ENCODE data around the gene ULK3.

DNA sequence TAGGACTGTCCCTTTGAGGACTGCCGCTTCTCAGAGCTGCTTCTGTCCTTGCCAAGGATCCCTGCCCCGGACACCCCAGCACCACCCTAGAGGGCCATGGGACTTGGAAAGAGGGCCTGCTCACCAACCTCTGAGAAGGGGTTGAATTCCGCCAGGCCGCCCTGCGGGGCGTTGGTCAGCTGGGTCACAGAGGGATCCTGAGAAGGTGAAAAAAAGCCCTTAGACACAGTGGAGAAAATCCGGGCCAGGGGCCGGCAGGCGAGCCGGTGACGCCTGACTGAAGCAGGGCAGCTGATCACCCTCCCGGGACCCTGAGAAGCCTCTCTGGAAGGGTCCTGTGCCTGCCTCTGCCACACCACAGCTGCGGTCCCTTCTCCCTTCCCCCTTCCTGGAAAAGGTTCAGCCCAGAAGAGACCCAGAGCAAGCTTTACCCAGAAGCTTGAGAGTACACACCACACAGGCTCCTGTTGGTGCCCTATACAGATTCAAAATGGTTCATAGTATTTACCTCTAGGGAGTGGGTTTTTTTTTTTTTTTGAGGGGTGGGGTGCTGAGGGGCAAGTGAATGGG is 11.6 kb upstream of the ULK3 start:
- TF ChIP-seq SIN3A (IDR thresholded peaks at IDR 0.05; ENCODE audit: low read depth, low read length) (no peak), POLR2AphosphoS5 (IDR thresholded peaks at IDR 0.05; ENCODE audit: low read length) (no peak), SMC3 (IDR thresholded peaks at IDR 0.05; ENCODE audit: borderline replicate concordance, low read length) (no peak), POLR2A (IDR thresholded peaks at IDR 0.05; ENCODE audit: low read depth, low read length) (no peak), MXI1 (IDR thresholded peaks at IDR 0.05; ENCODE audit: low read depth, low read length) (no peak), EZH2 (IDR thresholded peaks at IDR 0.05; ENCODE audit: borderline replicate concordance, control insufficient read depth, low read depth, low read length) (no peak), FOXK2 (IDR thresholded peaks at IDR 0.05) (no peak), TCF12 (IDR thresholded peaks at IDR 0.05; ENCODE audit: low read depth, low read length) (no peak), CBX3 (IDR thresholded peaks at IDR 0.05; ENCODE audit: borderline replicate concordance, low read depth) (no peak), CHD4 (IDR thresholded peaks at IDR 0.05) (no peak), CREB1 (IDR thresholded peaks at IDR 0.05; ENCODE audit: low read depth) (no peak)
- TF ChIP-seq, protein P1, sequence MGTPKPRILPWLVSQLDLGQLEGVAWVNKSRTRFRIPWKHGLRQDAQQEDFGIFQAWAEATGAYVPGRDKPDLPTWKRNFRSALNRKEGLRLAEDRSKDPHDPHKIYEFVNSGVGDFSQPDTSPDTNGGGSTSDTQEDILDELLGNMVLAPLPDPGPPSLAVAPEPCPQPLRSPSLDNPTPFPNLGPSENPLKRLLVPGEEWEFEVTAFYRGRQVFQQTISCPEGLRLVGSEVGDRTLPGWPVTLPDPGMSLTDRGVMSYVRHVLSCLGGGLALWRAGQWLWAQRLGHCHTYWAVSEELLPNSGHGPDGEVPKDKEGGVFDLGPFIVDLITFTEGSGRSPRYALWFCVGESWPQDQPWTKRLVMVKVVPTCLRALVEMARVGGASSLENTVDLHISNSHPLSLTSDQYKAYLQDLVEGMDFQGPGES (IDR thresholded peaks at IDR 0.05): no peak
- TF ChIP-seq, protein P2, sequence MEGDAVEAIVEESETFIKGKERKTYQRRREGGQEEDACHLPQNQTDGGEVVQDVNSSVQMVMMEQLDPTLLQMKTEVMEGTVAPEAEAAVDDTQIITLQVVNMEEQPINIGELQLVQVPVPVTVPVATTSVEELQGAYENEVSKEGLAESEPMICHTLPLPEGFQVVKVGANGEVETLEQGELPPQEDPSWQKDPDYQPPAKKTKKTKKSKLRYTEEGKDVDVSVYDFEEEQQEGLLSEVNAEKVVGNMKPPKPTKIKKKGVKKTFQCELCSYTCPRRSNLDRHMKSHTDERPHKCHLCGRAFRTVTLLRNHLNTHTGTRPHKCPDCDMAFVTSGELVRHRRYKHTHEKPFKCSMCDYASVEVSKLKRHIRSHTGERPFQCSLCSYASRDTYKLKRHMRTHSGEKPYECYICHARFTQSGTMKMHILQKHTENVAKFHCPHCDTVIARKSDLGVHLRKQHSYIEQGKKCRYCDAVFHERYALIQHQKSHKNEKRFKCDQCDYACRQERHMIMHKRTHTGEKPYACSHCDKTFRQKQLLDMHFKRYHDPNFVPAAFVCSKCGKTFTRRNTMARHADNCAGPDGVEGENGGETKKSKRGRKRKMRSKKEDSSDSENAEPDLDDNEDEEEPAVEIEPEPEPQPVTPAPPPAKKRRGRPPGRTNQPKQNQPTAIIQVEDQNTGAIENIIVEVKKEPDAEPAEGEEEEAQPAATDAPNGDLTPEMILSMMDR (IDR thresholded peaks at IDR 0.05 in 2 of 3, conservative IDR thresholded peaks at IDR 0.05 in 1 of 3; ENCODE audit: control insufficient read depth in 2 of 3, extremely low read depth in 1 of 3, insufficient read depth in 1 of 3, low read depth in 3 of 3, low read length in 3 of 3): no peak

All from GM12878 (cell line).